IPS DF 4.7 (cell line): ENCODE data around the gene AOC3.
"Not testable (repeated sequence)": the region's sequence is repeated elsewhere in the genome, so short reads cannot be mapped to it uniquely, and the experiment has no call there.

Experiments used
- DNase-seq: peaks from one replicate; pipeline ENCODE4 v3.0.0-alpha.2; 2013; ENCODE audit warnings: low spot score; ENCODE audit errors: extremely low read depth

AOC3 gene

GRCh38 chr17:42844761-42845555 is 6.0 kb upstream of the AOC3 start:
- DNase-seq: no peak

DNA sequence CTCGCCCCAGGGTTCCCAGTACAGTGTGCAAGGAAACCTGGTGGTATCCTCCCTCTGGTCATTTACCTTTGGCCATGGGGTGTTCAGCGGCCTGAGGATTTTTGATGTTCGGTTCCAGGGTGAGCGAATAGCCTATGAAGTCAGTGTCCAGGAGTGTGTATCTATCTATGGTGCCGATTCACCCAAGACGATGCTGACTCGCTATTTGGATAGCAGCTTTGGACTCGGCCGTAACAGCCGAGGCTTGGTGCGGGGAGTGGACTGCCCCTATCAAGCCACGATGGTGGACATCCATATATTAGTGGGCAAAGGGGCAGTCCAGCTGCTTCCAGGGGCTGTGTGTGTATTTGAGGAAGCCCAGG is 5.5 kb upstream of the AOC3 start:
- no peak for DNase-seq

GRCh38 chr17:42845918-42846593 is 4.9 kb upstream of the AOC3 start:
- DNase-seq: no peak

- DNase-seq: no peak
Measured at GRCh38 chr17:42846594-42847280, 4.3 kb upstream of the AOC3 start.

DNA sequence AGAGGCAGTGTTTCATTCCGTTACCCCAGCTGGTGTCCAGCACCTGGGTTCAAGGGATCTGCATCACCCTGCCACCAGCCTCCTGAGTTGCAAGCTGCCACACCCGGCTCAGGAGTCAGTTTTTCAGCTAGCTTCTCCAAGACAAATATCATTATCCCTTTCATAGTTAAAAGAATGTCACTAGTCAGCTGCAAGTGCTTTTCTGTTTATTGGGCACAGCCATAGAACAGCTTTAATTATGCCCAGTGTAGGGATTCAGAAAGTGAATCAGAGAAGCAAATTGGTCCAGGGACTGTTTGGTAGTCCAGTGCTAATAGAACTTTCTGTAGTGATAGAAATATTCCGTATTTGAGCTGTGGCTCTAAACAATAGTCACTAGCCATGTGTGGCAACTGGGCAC is 2.9 kb upstream of the AOC3 start:
- no peak for DNase-seq

GRCh38 chr17:42849031-42849430 is 2.0 kb upstream of the AOC3 start:
- no peak for DNase-seq

GRCh38 chr17:42849451-42850181 is 1.4 kb upstream of the AOC3 start:
- no peak for DNase-seq

DNA sequence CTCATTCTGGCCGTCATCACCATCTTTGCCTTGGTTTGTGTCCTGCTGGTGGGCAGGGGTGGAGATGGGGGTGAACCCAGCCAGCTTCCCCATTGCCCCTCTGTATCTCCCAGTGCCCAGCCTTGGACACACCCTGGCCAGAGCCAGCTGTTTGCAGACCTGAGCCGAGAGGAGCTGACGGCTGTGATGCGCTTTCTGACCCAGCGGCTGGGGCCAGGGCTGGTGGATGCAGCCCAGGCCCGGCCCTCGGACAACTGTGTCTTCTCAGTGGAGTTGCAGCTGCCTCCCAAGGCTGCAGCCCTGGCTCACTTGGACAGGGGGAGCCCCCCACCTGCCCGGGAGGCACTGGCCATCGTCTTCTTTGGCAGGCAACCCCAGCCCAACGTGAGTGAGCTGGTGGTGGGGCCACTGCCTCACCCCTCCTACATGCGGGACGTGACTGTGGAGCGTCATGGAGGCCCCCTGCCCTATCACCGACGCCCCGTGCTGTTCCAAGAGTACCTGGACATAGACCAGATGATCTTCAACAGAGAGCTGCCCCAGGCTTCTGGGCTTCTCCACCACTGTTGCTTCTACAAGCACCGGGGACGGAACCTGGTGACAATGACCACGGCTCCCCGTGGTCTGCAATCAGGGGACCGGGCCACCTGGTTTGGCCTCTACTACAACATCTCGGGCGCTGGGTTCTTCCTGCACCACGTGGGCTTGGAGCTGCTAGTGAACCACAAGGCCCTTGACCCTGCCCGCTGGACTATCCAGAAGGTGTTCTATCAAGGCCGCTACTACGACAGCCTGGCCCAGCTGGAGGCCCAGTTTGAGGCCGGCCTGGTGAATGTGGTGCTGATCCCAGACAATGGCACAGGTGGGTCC is 607 bp downstream of the AOC3 start:
- not testable (repeated sequence) for DNase-seq

- DNase-seq: no peak
Measured at GRCh38 chr17:42852351-42852750, 1.4 kb downstream of the AOC3 start.

DNA sequence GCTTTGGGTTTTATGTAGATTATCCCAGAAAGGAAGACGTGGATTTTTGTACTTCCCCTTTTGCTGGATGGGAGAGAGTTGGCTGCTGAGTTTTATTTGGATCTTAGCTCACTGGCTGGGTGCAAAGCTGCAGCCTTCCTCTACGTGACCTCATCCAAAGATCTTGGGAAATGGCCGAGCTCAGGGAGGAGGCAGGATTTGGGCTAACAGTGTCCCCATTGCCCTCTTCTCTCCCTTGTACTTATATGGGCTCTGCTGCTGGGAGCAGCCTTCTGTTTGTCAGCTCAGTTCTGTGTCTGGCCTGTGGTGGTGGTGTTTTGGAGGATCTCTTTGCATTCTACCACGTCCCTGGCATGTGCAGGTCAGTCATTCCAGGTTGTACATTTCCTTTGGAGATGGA is 2.0 kb downstream of the AOC3 start:
- no peak for DNase-seq

DNA sequence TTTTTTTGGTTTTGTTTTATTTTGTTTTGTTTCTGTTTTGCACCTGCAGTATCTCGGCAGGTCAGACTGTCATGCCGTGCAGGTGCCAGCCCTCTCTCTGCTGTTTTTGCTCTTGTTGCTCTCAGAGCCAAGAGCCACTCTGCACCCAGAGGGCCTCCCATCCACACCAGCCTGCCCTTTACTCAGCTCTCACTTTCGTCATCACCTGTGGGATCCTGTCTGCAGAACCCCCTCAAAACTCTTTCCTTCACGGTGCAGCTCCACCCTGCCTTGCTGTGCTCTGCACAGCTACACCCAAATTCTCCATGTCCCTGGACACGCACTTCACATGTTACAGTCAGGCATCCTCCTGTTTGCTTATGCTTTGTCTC is 2.6 kb downstream of the AOC3 start:
- no peak for DNase-seq

- no peak for DNase-seq
Measured at GRCh38 chr17:42853968-42854790, 3.2 kb downstream of the AOC3 start.

DNA sequence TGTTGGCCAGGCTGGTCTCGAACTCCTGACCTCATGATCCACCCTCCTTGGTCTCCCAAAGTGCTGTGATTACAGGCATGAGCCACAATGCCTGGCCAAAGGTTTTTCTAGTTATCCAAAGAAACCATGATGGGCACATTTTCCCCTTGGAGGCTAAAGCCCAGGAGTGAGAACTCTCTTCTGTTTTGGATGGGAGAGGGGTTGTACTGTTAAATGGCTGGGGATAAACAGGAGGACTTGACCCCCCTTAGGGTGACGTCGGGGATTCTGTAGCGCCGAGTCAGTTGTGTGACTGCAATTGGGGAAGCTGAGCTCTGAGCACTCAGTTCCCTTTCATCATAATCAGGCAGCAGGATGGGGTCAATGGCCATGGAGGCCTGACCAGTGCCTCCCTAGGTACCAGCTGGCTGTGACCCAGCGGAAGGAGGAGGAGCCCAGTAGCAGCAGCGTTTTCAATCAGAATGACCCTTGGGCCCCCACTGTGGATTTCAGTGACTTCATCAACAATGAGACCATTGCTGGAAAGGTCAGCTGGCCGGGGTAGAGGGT is 4.1 kb downstream of the AOC3 start:
- no peak for DNase-seq

- not testable (repeated sequence) for DNase-seq
Measured at GRCh38 chr17:42856093-42856492, 5.1 kb downstream of the AOC3 start.

- not testable (repeated sequence) for DNase-seq
Measured at GRCh38 chr17:42856516-42856915, 5.5 kb downstream of the AOC3 start.

DNA sequence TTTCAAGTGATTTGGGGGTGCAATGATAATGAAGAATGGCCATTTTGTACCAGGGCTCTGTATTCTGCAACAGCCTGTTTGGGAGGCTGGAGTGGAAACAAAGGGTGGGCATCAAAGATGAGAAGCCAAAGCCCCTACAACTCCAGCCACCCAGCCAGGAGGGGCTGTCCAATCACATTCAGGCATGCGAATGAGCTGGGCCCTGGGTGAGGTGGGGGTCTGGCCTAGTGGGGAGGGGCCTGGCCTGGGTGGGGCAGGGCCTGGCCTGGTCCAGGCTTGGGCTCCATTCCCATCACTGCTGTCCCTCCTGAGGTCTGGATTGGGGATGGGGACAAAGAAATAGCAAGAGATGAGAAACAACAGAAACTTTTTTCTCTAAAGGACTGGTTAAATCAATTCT is 6.4 kb downstream of the AOC3 start:
- DNase-seq: no peak

- DNase-seq: no peak
Measured at GRCh38 chr17:42865638-42866094, 14.7 kb downstream of the AOC3 start.

DNA sequence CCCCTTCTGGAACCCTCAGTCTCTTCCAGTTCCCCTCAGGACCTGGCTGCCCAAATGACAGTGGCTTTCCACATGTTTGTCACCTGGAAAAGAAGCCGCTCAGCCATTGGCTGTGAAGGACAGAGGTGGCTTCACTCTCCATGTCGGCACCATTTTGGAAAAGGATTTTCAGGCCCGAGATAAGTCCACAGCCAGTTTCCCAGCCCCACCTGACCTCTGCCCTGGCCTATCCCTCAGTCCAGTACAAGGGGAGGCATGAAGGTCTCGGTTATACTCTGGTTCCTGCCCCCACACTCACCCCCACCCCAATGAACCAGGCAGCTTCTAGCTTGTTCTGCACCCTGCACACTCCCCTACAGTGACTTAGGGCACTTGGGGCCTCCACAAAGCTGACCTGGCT is 15.2 kb downstream of the AOC3 start:
- DNase-seq: no peak
